GM10248 (cell line): Measurements from ENCODE around the gene PARVA.

Source experiments
- CTCF ChIA-PET: fragments of 300-600 bp; sonication (Branson Sonifier 250); formaldehyde crosslinking; extraction: SDS; loops from one replicate; lab custom pipeline; 2021; ENCODE audit warnings: antibody characterized with exemption; lab: Yijun Ruan, JAX
- POLR2A ChIA-PET: fragments of 350-650 bp; sonication (Branson Sonifier 250); formaldehyde crosslinking; extraction: SDS; loops from one replicate; lab custom pipeline; 2020; ENCODE audit warnings: antibody characterized with exemption; lab: Yijun Ruan, JAX
- DNase-seq: peaks from one replicate; pipeline ENCODE4 v3.0.0; 2012; ENCODE audit errors: extremely low spot score
- TF ChIP-seq, protein P1 (sequence below): IDR thresholded peaks from 2 replicates; pipeline ENCODE4 v1.5.1; 2012; ENCODE audit warnings: mild to moderate bottlenecking, low read depth; ENCODE audit errors: extremely low read depth, missing control alignments, control extremely low read depth

PARVA gene

DNA sequence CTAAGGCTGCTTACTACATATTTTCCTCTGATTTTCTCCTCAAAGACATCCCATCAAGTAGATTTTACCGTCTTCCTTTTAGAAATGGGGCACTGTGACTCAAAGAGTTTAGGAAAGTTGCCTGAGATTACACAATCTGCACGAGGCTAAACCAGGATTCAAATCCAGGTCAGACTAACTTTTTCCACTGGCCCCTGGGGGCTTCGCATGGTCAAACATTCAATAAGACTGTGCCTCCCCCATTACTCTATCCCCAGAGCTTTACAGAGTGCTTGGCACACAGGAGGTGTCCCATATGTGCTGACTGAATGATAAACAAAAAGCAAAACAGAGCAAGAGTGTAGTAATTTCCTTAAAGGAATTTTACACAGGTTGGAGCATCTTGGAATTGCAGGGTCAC is 178.8 kb downstream of the PARVA start:
- no peak for DNase-seq
- ChIA-PET CTCF (no interaction called here), POLR2A (no interaction called here)
- TF ChIP-seq, protein P1, sequence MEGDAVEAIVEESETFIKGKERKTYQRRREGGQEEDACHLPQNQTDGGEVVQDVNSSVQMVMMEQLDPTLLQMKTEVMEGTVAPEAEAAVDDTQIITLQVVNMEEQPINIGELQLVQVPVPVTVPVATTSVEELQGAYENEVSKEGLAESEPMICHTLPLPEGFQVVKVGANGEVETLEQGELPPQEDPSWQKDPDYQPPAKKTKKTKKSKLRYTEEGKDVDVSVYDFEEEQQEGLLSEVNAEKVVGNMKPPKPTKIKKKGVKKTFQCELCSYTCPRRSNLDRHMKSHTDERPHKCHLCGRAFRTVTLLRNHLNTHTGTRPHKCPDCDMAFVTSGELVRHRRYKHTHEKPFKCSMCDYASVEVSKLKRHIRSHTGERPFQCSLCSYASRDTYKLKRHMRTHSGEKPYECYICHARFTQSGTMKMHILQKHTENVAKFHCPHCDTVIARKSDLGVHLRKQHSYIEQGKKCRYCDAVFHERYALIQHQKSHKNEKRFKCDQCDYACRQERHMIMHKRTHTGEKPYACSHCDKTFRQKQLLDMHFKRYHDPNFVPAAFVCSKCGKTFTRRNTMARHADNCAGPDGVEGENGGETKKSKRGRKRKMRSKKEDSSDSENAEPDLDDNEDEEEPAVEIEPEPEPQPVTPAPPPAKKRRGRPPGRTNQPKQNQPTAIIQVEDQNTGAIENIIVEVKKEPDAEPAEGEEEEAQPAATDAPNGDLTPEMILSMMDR = no peak

DNA sequence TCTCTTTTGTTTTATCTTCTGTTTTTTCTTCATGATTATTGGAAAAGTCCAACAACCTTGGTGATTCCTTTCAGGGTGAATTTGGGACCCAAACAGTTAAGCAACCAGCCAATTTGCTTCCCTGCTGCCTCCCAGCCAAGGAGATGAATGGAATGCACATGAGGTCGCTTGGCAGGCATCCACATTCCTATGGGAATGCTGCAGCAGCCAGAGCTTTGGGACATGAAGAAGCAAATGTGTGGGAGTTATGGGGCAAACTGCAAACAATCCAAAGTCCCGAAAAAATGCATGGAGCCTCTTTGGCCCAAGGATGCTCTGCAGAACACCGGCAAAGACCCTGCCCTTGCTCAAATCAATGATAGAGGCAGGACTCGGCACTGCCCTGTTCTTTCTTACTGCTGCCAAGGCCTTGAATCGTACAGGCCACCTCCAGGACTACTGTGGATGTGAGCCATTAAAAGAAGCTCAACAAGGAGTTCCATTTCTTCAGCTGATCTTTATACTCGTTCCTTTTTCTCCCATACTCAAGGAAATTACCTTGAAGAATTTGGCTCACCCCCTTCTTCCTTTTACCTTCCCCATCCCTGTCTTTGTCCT is 179.5 kb downstream of the PARVA start:
- POLR2A ChIA-PET = no interaction called here
- DNase-seq = no peak
- CTCF ChIA-PET = no interaction called here
- TF ChIP-seq, protein P1 = no peak

GRCh38 chr11:12559011-12559410 is 181.6 kb downstream of the PARVA start:
- ChIA-PET CTCF (interaction anchor here (0.9 to 3.7 kb wide), 3 partner anchors 10 to 40 kb away, joined by 3 to 11 read pairs (median 4); no protein-coding TSS in a partner anchor), POLR2A (no interaction called here)
- TF ChIP-seq, protein P1 = no peak
- DNase-seq = no peak

DNA sequence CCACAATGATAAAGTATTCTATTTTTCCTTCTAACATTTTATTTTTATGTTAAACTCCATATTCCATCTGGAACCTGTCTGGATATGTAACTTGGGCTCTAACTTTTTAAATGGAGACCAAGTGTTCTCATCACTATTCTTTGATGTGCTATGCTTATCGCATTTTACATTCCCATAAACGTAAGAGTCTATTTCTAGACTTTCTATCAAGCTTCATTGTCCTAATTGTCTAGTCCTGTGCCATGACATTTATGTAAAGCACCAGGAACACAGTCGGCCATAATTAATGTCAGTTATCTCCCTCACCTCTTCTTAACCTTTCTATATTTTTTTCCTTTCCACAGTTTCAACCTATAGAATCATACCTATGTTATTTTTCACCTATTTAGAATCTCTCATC is 183.0 kb downstream of the PARVA start:
- no peak for DNase-seq
- CTCF ChIA-PET = interaction anchor here (1.0 to 3.7 kb wide), 3 partner anchors 14 to 229 kb away, joined by 3 to 11 read pairs (median 4); no protein-coding TSS in a partner anchor
- POLR2A ChIA-PET = no interaction called here
- TF ChIP-seq, protein P1 = no peak

- no peak for DNase-seq
- TF ChIP-seq, protein P1 = no peak
- ChIA-PET POLR2A (no interaction called here), CTCF (interaction anchor here (1.4 to 3.7 kb wide), 2 partner anchors 13 to 38 kb away, joined by 4 to 11 read pairs; no protein-coding TSS in a partner anchor)
These were observed 183.5 kb downstream of the PARVA start for GRCh38 chr11:12560861-12561260.

DNA sequence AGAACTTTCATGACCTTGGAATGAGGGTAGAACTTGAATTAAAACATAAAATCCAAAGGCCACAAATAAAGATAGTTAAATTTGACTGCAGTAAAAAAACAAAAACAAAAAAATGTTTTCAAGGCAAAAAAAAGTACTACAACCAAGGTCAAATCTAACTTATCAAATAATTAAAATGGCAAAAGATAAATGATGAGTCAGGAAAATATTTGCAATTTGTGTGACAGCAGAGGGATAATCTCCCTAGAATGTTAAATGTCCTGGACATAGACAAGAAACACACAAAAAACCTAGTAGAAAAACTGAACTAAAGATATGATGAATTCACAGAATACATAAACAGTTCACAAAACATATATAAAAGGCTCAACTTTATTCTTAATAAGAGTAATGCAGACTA is 186.6 kb downstream of the PARVA start:
- ChIA-PET POLR2A (no interaction called here), CTCF (no interaction called here)
- TF ChIP-seq, protein P1 = no peak
- DNase-seq = no peak
